OCI-LY1 (cell line): ENCODE measurements around the gene ZC2HC1B.

Experiments used
- H2AFZ ChIP-seq: fragments of 200-600 bp; sonication (generic), shearing (Covaris generic); 2 replicates; pipeline ENCODE4 v1.6.0; 2014; ENCODE audit warnings: antibody characterized with exemption, mild to moderate bottlenecking, low read length
- H3F3A ChIP-seq: fragments of 200-600 bp; sonication (generic), shearing (Covaris generic); 2 replicates; pipeline ENCODE4 v1.6.0; 2014; ENCODE audit warnings: mild to moderate bottlenecking, antibody characterized with exemption, low read length, moderate library complexity; ENCODE audit not compliant: insufficient read depth
- H3K27ac ChIP-seq: fragments of 200-600 bp; sonication (generic); 2 replicates; pipeline ENCODE4 v1.5.1; 2014; ENCODE audit warnings: low read length, mixed run types, mild to moderate bottlenecking, low read depth; ENCODE audit not compliant: poor library complexity, severe bottlenecking
- H3K27me3 ChIP-seq: fragments of 200-600 bp; sonication (generic); 2 replicates; pipeline ENCODE4 v1.6.0; 2014; ENCODE audit warnings: antibody characterized with exemption, mild to moderate bottlenecking, low read length, moderate library complexity; ENCODE audit not compliant: insufficient read depth
- H3K36me3 ChIP-seq: fragments of 200-600 bp; sonication (generic); 2 replicates; pipeline ENCODE4 v1.6.1; 2014; ENCODE audit warnings: mild to moderate bottlenecking, antibody characterized with exemption, low read length, moderate library complexity, mixed read lengths; ENCODE audit not compliant: insufficient read depth
- H3K4me1 ChIP-seq: fragments of 200-600 bp; sonication (generic); 2 replicates; pipeline ENCODE4 v1.5.1; 2014; ENCODE audit warnings: mild to moderate bottlenecking, low read length, moderate library complexity; ENCODE audit not compliant: insufficient read depth, severe bottlenecking
- H3K4me2 ChIP-seq: fragments of 200-600 bp; sonication (generic), shearing (Covaris generic); 2 replicates; pipeline ENCODE4 v1.6.1; 2014; ENCODE audit warnings: low read length
- H3K4me3 ChIP-seq: fragments of 200-600 bp; sonication (generic); 2 replicates; pipeline ENCODE4 v1.5.1; 2014; ENCODE audit warnings: low read length, low read depth, mild to moderate bottlenecking, mixed read lengths; ENCODE audit not compliant: poor library complexity, severe bottlenecking
- H3K79me2 ChIP-seq: fragments of 200-600 bp; shearing (Covaris generic); 2 replicates; pipeline ENCODE4 v1.6.1; 2016; ENCODE audit warnings: mixed run types, low read length, mixed read lengths; ENCODE audit not compliant: insufficient read depth
- H3K9ac ChIP-seq: fragments of 200-600 bp; sonication (generic), shearing (Covaris generic); 2 replicates; pipeline ENCODE4 v1.6.1; 2014; ENCODE audit warnings: mild to moderate bottlenecking, low read length, mixed read lengths
- H3K9me2 ChIP-seq: fragments of 200-600 bp; sonication (generic), shearing (Covaris generic); 2 replicates; pipeline ENCODE4 v1.6.1; 2014; ENCODE audit warnings: low read depth, mild to moderate bottlenecking, low read length, mixed read lengths
- H3K9me3 ChIP-seq: fragments of 200-600 bp; shearing (Covaris generic); 2 replicates; pipeline ENCODE4 v1.6.1; 2014; ENCODE audit warnings: low read length, mixed read lengths
- H4K20me1 ChIP-seq: fragments of 200-600 bp; sonication (generic), shearing (Covaris generic); 2 replicates; pipeline ENCODE4 v1.6.0; 2016; ENCODE audit warnings: mild to moderate bottlenecking, low read length; ENCODE audit not compliant: insufficient read depth
- CTCF ChIP-seq: fragments of 200-600 bp; sonication (generic), shearing (Covaris generic); IDR thresholded peaks from 2 replicates; pipeline ENCODE4 v1.5.1; 2017; ENCODE audit warnings: mild to moderate bottlenecking, antibody characterized with exemption, low read length, moderate library complexity, mixed read lengths
- EZH2 ChIP-seq: fragments of 200-600 bp; sonication (generic), shearing (Covaris generic); IDR thresholded peaks from 2 replicates; pipeline ENCODE4 v1.8.0; 2017; ENCODE audit warnings: borderline replicate concordance, mixed run types, mild to moderate bottlenecking, antibody characterized with exemption, low read length, moderate library complexity, mixed read lengths

Gene ZC2HC1B

GRCh38 chr6:143836150-143836549, 28.1 kb upstream of the ZC2HC1B start:
- no peaks in the 10 kb centered on the region for H3K79me2 ChIP-seq
- no peak overlapping the region for H3K27ac ChIP-seq
- H3K4me2 ChIP-seq, result no peak overlapping the region
- TF ChIP-seq CTCF (no peak), EZH2 (no peak)
- H3K36me3 ChIP-seq, result no peaks in the 10 kb centered on the region
- H3K9ac ChIP-seq, result no peak overlapping the region
- H3K9me3 ChIP-seq, result no peaks in the 10 kb centered on the region
- H3K4me1 ChIP-seq, result no peaks in the 10 kb centered on the region
- no peak overlapping the region for H2AFZ ChIP-seq
- H3K9me2 ChIP-seq, result no peaks in the 10 kb centered on the region
- no peaks in the 10 kb centered on the region for H3F3A ChIP-seq
- no peak overlapping the region for H3K4me3 ChIP-seq
- 0 out of 2 replicates have a peak, but pooled peaks cover 5% of the 10 kb centered on the region for H3K27me3 ChIP-seq
- H4K20me1 ChIP-seq, result no peaks in the 10 kb centered on the region

- no peaks in the 10 kb centered on the region for H4K20me1 ChIP-seq
- H3K4me2 ChIP-seq, result no peak overlapping the region
- H3K27me3 ChIP-seq, result 0 out of 2 replicates have a peak, but pooled peaks cover 5% of the 10 kb centered on the region
- H3K4me3 ChIP-seq, result no peak overlapping the region
- H3K9ac ChIP-seq, result no peak overlapping the region
- H3K27ac ChIP-seq, result no peak overlapping the region
- H3K9me3 ChIP-seq, result no peaks in the 10 kb centered on the region
- peaks cover under 1% of the 10 kb centered on the region for H3K79me2 ChIP-seq
- H3K9me2 ChIP-seq, result no peaks in the 10 kb centered on the region
- H3K4me1 ChIP-seq, result peaks cover 6% of the 10 kb centered on the region
- no peaks in the 10 kb centered on the region for H3K36me3 ChIP-seq
- H3F3A ChIP-seq, result no peaks in the 10 kb centered on the region
- H2AFZ ChIP-seq, result no peak overlapping the region
- no peak for TF ChIP-seq EZH2
Measured at GRCh38 chr6:143838395-143838794, 25.9 kb upstream of the ZC2HC1B start.

DNA sequence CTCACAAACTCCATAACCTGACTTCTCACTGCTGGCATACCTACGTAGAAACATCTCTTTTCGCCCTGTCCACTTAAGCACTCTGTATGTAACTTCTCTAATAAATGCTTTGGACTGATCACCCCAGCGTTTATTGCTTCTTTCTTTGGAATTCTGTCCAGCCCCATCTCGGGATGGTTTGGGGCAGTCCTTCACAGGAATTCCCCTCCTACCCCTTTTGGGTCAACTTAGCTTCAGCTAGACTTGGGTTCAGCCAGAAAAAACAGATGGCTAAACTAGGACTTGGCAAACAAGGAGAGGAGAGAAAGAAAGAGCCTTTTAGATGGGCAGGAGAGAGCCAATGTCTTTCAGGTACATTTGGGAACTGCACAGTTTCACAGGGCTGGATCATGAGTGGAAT, 25.1 kb upstream of the ZC2HC1B start:
- no peak overlapping the region for H3K4me2 ChIP-seq
- H2AFZ ChIP-seq, result no peak overlapping the region
- H3K36me3 ChIP-seq, result no peaks in the 10 kb centered on the region
- TF ChIP-seq EZH2 (no peak), CTCF (no peak)
- H3K9ac ChIP-seq, result no peak overlapping the region
- no peaks in the 10 kb centered on the region for H3K9me2 ChIP-seq
- peaks cover 9% of the 10 kb centered on the region for H3K79me2 ChIP-seq
- no peaks in the 10 kb centered on the region for H3F3A ChIP-seq
- H3K27me3 ChIP-seq, result 0 out of 2 replicates have a peak, but pooled peaks cover 5% of the 10 kb centered on the region
- H3K4me1 ChIP-seq, result peaks cover 10% of the 10 kb centered on the region
- no peak overlapping the region for H3K4me3 ChIP-seq
- H4K20me1 ChIP-seq, result no peaks in the 10 kb centered on the region
- H3K9me3 ChIP-seq, result no peaks in the 10 kb centered on the region
- H3K27ac ChIP-seq, result no peak overlapping the region

DNA sequence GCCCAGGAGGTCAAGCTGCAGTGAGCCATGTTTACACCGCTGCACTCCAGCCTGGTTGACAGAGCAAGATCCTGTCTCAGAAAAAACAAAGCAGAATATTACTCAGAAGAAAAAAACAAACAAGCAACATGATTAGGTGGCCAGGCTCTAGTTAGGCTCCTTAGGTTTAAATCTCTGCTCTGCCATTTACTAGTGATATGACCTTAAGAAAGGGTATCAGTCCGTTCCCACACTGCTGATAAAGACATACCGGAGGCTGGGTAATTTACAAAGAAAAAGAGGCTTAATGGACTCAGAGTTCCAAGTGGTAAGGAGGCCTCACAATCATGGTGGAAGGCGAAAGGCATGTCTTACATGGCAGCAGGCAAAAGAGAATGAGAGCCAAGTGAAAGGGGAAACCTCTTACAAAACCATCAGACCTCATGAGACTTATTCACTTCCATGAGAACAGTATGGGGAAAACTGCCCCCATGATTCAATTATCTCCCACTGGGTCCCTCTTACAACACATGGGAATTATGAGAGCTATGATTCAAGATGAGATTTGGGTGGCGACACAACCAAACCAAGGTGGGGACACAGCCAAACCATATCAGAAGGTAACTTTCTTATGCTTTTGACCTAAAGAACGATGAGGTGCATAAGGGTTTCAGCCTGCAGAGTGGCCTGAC, 23.5 kb upstream of the ZC2HC1B start:
- Histone ChIP-seq H3K9me2 (no peaks in the 10 kb centered on the region), H3K9ac (no peak overlapping the region), H3F3A (no peaks in the 10 kb centered on the region), H3K4me2 (no peak overlapping the region), H3K27me3 (no peaks in the 10 kb centered on the region), H4K20me1 (no peaks in the 10 kb centered on the region), H3K4me3 (no peak overlapping the region), H3K27ac (no peak overlapping the region), H3K4me1 (peaks cover 17% of the 10 kb centered on the region), H3K36me3 (peaks cover 12% of the 10 kb centered on the region), H2AFZ (no peak overlapping the region), H3K79me2 (peaks cover 17% of the 10 kb centered on the region), H3K9me3 (no peaks in the 10 kb centered on the region)
- TF ChIP-seq EZH2 (no peak), CTCF (no peak)
